ENCODE results near the gene CDYL2.

Gene CDYL2

GRCh38 chr16:80618862-80619648, 185.3 kb downstream of the CDYL2 start:
- no peak for DNase-seq

DNA sequence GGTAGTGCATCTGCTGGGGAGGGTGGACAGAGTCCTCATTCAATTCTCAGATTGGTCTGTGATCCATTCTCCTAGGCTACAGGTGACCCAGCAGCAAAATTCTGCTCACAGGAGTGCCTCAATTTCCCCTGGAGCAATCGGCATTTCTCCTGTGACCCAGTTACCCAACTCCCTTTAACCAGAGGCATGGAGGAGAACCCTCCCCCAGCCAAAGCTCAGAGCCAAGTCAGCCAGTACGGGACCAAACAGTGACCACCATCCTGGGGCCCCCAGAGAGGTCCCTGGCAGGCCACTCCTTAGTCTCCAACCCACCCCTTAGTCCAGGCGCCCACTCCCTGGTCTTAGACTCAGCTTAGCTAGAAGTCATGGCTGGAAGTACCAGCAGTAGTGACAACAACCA, 188.0 kb downstream of the CDYL2 start:
- no peak for DNase-seq

GRCh38 chr16:80615735-80616134, 188.7 kb downstream of the CDYL2 start:
- no peak for DNase-seq

GRCh38 chr16:80614908-80615671, 189.3 kb downstream of the CDYL2 start:
- DNase-seq: no peak

- no peak for DNase-seq
Observed at GRCh38 chr16:80612461-80613017, 191.9 kb downstream of the CDYL2 start.

- DNase-seq: no peak
Observed at GRCh38 chr16:80611930-80612327, 192.5 kb downstream of the CDYL2 start.

GRCh38 chr16:80611171-80611929, 193.0 kb downstream of the CDYL2 start:
- DNase-seq: no peak

GRCh38 chr16:80610481-80611156, 193.8 kb downstream of the CDYL2 start:
- DNase-seq: no peak

DNA sequence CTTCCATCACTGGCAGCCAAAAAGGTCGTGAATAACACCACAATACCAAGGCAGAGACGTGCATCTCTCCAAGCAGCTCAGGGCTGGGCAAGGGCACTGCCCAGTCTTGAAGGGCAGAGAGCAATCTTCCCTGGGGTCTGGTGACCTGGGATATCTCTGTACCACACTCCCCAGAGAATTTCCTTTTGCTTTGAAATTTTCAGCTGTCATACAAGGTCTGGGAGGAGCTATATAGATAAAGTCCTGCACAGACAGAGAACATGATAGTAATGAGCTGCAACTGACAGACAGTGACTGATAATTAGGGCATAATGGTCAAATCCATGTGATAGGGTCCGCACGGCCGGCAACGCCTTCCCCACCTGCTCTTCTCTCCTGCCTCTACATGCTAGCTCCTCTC, 195.5 kb downstream of the CDYL2 start:
- DNase-seq: no peak

- no peak for DNase-seq
Observed at GRCh38 chr16:80607204-80607603, 197.2 kb downstream of the CDYL2 start.

DNA sequence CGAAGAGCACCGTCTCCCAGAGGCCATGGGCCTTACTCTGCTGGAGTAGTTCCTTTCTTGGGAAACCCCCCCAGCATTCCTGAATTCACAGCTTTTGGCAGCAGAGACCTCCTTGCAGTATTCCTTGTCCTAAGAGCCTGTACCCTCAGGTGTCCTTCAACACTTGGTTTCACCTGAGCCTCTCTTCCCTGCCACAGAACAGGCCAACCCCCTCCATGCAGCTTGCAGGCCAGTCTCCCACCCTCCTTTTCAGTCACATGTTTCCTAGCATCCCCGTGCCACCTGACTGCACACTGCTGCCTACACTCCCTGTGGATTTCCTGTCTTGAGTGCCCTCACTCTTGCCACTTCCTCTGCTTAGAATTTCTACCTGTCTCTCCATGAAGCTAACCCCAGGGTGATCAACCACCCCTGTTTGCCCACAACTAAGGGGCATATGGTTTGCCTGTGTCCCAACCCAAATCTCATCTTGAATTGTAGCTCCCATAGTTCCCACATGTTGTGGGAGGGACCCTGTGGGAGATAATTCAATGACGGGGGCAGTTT, 198.1 kb downstream of the CDYL2 start:
- no peak for DNase-seq

GRCh38 chr16:80604600-80605355, 199.6 kb downstream of the CDYL2 start:
- DNase-seq: no peak

- no peak for DNase-seq
Observed at GRCh38 chr16:80602894-80603293, 201.5 kb downstream of the CDYL2 start.

DNA sequence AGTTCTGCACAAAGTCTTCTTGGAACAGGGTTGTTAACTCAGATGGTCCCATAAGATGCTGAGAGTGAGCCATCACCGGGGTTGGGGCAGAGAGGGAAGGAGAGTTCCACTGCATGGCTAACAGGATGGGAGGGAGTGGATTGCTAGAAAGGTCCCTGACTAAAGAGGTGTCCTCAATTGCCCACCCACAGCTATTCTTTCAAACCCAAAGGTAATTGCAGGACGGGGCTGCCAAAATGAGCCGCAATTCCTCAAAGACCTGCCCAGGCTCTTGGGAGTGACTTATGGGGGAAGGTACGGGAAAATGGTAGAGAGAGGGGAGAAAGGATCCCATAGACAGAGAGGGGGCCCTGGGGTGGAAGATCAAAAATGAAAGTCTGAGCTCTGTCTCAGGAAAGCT, 203.2 kb downstream of the CDYL2 start:
- no peak for DNase-seq

GRCh38 chr16:80599466-80599865, 204.9 kb downstream of the CDYL2 start:
- no peak for DNase-seq

GRCh38 chr16:80596507-80597207, 207.7 kb downstream of the CDYL2 start:
- DNase-seq: no peak

DNA sequence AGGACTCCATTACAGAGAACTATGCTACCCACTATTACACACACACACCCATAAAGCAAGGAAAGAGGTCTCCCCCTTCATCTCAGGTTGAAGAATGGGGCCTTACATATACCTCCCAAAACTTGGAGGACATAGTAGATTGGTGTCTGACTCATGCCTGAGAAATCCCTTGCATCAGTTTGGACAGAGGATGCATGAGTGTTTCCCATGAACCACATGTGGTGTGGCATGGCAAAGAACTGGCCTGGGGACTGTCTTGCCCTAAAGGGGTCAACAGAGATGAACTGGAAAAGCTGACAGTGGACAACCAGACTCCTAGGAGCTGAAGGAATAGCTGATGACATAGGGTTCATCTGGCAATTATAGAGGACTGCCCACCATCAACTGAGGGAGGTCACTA, 209.6 kb downstream of the CDYL2 start:
- DNase-seq: no peak

DNA sequence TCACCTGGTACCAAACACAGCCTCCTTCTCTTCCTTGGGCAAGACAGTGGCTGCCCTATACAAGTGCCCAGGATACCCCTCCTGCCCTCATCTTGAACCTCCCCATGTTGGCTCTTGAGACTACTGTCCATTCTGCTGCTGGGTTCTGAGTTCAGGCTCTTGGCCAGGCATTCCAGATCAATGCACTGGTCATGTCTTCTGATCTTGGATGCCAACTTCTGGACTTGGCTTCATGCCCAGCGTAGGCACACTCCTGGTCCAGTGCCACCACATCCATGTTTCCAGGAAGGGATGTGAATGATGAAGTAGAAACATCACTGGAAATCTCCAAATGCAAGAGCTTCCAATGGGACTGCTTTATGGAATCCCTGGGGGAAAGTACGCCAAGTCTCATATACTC, 212.1 kb downstream of the CDYL2 start:
- DNase-seq: no peak

DNA sequence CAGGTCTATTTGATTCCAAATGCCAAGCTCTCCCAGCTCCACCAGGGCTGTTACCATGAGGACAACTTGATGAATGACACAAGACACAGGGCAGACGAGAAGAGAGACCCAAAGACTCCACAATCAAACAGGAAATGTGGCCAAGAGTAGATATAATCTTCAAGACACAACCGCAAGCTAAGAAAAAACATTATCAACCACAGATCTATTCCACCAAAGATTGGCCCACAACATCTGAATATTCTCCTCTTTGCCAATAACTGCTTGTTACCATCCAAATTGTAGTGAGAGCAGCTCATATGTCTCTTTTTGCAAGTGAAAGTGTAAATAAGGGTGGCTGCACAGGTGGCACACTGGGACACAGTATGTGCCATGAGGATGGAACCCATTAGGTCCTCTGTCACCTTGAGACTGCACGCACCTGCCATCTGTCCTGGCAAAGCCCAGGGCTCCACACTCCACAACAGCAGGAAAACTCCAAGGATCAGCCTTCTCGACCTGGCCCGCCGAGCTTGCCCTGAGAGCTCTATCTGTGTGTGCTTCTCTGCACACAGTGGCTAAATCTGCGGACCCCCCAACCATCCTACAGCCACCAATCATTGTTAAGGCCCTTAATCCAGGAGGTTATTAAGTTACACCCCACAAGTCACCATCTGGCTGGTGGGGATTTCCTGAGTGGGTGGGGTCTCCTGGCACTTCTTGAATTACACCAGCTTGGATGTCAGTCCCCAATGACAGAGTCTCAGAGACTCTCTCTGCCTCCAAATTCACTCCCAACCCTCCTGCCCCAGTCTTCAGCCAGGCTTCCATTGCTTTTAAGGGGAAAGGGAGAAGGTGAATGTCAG, 213.1 kb downstream of the CDYL2 start:
- no peak for DNase-seq

- no peak for DNase-seq
Observed at GRCh38 chr16:80587071-80587470, 217.3 kb downstream of the CDYL2 start.

All from activated CD8-positive, alpha-beta memory T cell treated with anti-CD3 and anti-CD28 coated beads, Interleukin-2, amount 50 U/mL, for 4 hours (primary cell).